ENCODE measurements around the gene SP3. TPM values are rescaled to one million over a fixed set of nuclear protein-coding genes. Genes with fewer than 3 reads are reported as not detected.

The SP3 gene
- 85.1 and 89.2 TPM in 2 replicates for total RNA-seq

DNA sequence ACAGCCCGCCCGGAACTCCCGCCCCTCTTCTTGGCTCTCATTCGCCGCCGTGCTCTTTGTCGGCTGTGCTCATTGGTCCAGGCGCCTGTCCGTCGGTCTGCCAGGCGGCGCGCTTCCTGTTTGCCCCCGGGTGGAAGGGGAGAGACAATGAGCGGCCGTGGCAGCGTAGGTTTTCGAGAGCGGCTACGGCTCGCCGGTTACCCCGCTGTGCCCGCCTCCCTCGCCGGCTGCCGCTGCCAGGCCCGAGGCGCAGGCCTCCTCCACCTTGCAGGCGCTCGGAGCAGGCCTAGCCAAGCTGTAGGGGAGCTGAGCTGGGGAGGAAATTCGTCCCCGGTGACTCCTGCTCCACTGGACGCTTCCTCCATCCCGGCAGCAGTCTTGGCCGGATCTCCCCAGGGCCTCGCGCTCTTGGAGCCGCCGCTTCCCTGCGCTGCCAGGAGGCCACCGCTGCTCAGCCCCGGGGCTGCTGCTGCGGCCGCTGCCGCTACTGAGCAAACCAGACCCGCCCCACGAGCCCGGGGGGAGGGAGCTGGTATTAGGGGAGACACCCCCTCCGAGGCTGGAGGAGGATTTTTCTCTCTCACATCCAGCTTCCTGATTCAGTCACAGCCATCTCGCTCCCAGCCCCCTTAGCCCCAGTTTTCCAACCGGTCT is at the start of gene SP3:
Gene SP3, minus strand, starts transcription at position 2 of the 654 bp plus-strand sequence. CDS start 202 bp downstream, outside the sequence.

